Smooth muscle cell (in vitro differentiated cells): ENCODE measurements around the gene TPRA1. TPM values are rescaled to one million over a fixed set of nuclear protein-coding genes. Genes with fewer than 3 reads are reported as not detected.

ENCODE experiments used
- DNase-seq: peaks from one replicate; lab custom pipeline; 2025; ENCODE audit not compliant: unreplicated experiment; lab: John Stamatoyannopoulos, UW
- H2AFZ ChIP-seq: fragments of 200-600 bp; sonication (generic); 2 replicates; pipeline ENCODE4 v1.6.0; 2016; ENCODE audit warnings: antibody characterized with exemption, low read depth, mild to moderate bottlenecking
- H3F3A ChIP-seq: fragments of 200-600 bp; sonication (generic); 2 replicates; pipeline ENCODE4 v1.6.0; 2017; ENCODE audit warnings: antibody characterized with exemption, low read depth
- H3K27ac ChIP-seq: fragments of 200-600 bp; sonication (generic); 2 replicates; pipeline ENCODE4 v1.5.1; 2016; ENCODE audit warnings: low read depth, mild to moderate bottlenecking
- H3K27me3 ChIP-seq: fragments of 200-600 bp; sonication (generic); 2 replicates; pipeline ENCODE4 v1.6.1; 2016; ENCODE audit warnings: low read depth, mild to moderate bottlenecking
- H3K36me3 ChIP-seq: fragments of 200-600 bp; sonication (generic); 2 replicates; pipeline ENCODE4 v1.5.1; 2016; ENCODE audit warnings: low read depth
- H3K4me1 ChIP-seq: fragments of 200-600 bp; sonication (generic); 2 replicates; pipeline ENCODE4 v1.5.1; 2016; ENCODE audit warnings: low read depth
- H3K4me2 ChIP-seq: fragments of 200-600 bp; sonication (generic); 2 replicates; pipeline ENCODE4 v1.6.0; 2016; ENCODE audit warnings: mild to moderate bottlenecking
- H3K4me3 ChIP-seq: fragments of 200-600 bp; sonication (generic); 2 replicates; pipeline ENCODE4 v1.5.1; 2016; ENCODE audit warnings: mild to moderate bottlenecking
- H3K79me2 ChIP-seq: fragments of 200-600 bp; sonication (generic); 2 replicates; pipeline ENCODE4 v1.6.0; 2016; ENCODE audit warnings: low read depth, mild to moderate bottlenecking
- H3K9ac ChIP-seq: fragments of 200-600 bp; sonication (generic); 2 replicates; pipeline ENCODE4 v1.6.0; 2016; ENCODE audit warnings: low read depth
- H3K9me3 ChIP-seq: fragments of 200-600 bp; sonication (generic); replicated peaks from 2 replicates; pipeline ENCODE4 v1.5.1; 2016; ENCODE audit warnings: low read depth
- H4K20me1 ChIP-seq: fragments of 200-600 bp; sonication (generic); 2 replicates; pipeline ENCODE4 v1.6.0; 2016; ENCODE audit warnings: low read depth
- WGBS: methylation state at CpG from one replicate; pipeline ENCODE4 v1.1.7; 2016; ENCODE audit warnings: low lambda C conversion rate; 5-methylcytosine and 5-hydroxymethylcytosine counted together
- polyA plus RNA-seq: library from polyadenylated mRNA; unstranded; fragments of >200 nt; fragmentation: Nextera tagmentation; extraction: Ambion mirVana; gene quantifications from 2 replicates; pipeline ENCODE4 v1.2.1, GENCODE V29; 2016
- total RNA-seq: library from RNA; depleted of rRNA; stranded (reverse); fragments of >200 nt; gene quantifications from 2 replicates; pipeline ENCODE4 v1.2.3, GENCODE V29; 2014
- TF ChIP-seq, protein P1 (sequence below): fragments of 200-600 bp; sonication (generic); IDR thresholded peaks from 2 replicates; pipeline ENCODE4 v1.5.1; 2017; ENCODE audit warnings: borderline replicate concordance, mild to moderate bottlenecking, antibody characterized with exemption; ENCODE audit not compliant: insufficient read depth, poor library complexity, severe bottlenecking

The TPRA1 gene
- total and polyA plus RNA-seq, 2 experiments from 2014 or later: 25.9 to 43.5 TPM

DNA sequence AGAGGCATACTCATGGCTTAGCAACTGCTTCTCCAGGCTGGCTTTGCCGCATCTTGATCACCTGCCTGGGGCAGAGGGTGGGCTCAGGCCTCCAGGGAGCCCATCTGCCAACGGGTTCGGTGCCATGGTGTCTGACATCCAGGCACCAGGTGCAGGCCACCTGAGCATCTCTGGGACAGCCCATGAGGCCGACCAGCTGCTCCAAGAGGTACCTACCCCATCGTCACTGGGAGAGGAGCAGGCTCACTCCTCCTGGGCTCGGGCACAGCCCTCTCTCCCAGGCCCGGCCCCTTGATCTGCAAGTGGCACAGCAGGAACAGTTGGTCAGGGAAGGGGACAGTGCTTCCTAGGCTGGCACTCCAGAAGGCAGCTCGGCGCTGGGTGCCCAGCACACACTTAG is 21.9 kb downstream of the TPRA1 start:
- H3K27me3 ChIP-seq: no peaks in the 10 kb centered on the region
- no peak overlapping the region for H3K4me3 ChIP-seq
- H4K20me1 ChIP-seq: no peaks in the 10 kb centered on the region
- H3K9ac ChIP-seq: no peak overlapping the region
- H3K9me3 ChIP-seq: no peaks in the 10 kb centered on the region
- no peaks in the 10 kb centered on the region for H3F3A ChIP-seq
- no peak overlapping the region for H3K27ac ChIP-seq
- no peak overlapping the region for H3K4me2 ChIP-seq
- TF ChIP-seq, protein P1, sequence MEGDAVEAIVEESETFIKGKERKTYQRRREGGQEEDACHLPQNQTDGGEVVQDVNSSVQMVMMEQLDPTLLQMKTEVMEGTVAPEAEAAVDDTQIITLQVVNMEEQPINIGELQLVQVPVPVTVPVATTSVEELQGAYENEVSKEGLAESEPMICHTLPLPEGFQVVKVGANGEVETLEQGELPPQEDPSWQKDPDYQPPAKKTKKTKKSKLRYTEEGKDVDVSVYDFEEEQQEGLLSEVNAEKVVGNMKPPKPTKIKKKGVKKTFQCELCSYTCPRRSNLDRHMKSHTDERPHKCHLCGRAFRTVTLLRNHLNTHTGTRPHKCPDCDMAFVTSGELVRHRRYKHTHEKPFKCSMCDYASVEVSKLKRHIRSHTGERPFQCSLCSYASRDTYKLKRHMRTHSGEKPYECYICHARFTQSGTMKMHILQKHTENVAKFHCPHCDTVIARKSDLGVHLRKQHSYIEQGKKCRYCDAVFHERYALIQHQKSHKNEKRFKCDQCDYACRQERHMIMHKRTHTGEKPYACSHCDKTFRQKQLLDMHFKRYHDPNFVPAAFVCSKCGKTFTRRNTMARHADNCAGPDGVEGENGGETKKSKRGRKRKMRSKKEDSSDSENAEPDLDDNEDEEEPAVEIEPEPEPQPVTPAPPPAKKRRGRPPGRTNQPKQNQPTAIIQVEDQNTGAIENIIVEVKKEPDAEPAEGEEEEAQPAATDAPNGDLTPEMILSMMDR: no peak
- no peaks in the 10 kb centered on the region for H3K36me3 ChIP-seq
- no peaks in the 10 kb centered on the region for H3K79me2 ChIP-seq
- H3K4me1 ChIP-seq: peaks cover 2% of the 10 kb centered on the region
- 96% methylated on average over 9 of the region's 9 CpGs for WGBS
- no peak for DNase-seq
- H2AFZ ChIP-seq: no peak overlapping the region

DNA sequence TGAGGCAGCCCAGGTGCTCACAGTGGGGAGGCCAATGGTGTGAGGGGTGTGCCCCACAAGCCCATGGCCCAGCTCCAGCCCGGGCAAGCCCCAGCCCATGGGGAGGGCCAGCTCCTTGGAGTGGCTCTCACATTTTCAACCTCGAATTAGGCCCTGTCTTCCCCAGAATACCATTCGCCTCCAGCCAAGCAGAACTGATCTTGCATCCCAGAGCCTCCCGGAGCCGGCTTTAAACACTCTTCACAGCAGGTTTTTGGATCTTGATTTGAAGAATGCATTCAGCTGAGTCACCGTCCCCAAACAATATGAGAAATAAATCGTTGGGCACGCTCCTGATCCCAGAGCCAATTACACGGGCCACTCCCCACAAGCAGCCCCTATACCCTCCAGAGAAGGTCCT is 23.7 kb downstream of the TPRA1 start:
- 93% methylated on average over 9 of the region's 9 CpGs for WGBS
- H3K4me3 ChIP-seq: no peak overlapping the region

DNA sequence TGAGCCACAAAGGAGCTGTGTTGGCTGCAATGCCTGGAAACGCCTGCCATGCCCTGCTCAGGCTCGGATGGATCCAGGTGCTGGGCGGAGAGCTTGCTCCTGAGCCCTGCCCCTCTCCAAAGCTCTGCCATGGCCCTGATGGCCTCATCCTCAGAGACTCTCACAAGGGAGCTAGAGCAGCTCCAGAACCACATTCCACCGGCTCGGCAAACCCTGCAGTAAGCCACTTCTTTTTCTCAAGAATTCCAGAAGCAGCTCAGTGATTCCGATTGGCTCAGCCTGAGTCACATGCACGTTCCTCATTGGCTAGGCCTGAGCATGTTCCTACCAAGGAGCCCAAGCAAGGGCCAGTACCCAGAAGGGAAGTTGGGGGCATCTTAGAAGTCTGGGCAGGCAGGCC is 24.8 kb downstream of the TPRA1 start:
- Histone ChIP-seq H3K9me3 (no peaks in the 10 kb centered on the region), H3K4me1 (peaks cover 2% of the 10 kb centered on the region), H3K4me2 (no peak overlapping the region), H3K9ac (no peak overlapping the region), H3K27me3 (no peaks in the 10 kb centered on the region), H3K27ac (no peak overlapping the region), H3K4me3 (no peak overlapping the region), H3F3A (no peaks in the 10 kb centered on the region), H3K79me2 (no peaks in the 10 kb centered on the region), H4K20me1 (no peaks in the 10 kb centered on the region), H3K36me3 (no peaks in the 10 kb centered on the region), H2AFZ (no peak overlapping the region)
- no peak for DNase-seq
- TF ChIP-seq, protein P1: no peak
- WGBS: 87% methylated on average over 7 of the region's 7 CpGs

More for the DNA sequence above, 23.7 kb downstream of the TPRA1 start:
- no peak overlapping the region for H2AFZ ChIP-seq
- H3K79me2 ChIP-seq: no peaks in the 10 kb centered on the region
- H3K27me3 ChIP-seq: no peaks in the 10 kb centered on the region
- H3K9me3 ChIP-seq: no peaks in the 10 kb centered on the region
- H3K4me2 ChIP-seq: no peak overlapping the region
- TF ChIP-seq, protein P1: no peak
- H3K27ac ChIP-seq: no peak overlapping the region
- no peaks in the 10 kb centered on the region for H3F3A ChIP-seq
- H3K36me3 ChIP-seq: no peaks in the 10 kb centered on the region
- H3K4me1 ChIP-seq: peaks cover 2% of the 10 kb centered on the region
- no peaks in the 10 kb centered on the region for H4K20me1 ChIP-seq
- no peak for DNase-seq
- no peak overlapping the region for H3K9ac ChIP-seq

DNA sequence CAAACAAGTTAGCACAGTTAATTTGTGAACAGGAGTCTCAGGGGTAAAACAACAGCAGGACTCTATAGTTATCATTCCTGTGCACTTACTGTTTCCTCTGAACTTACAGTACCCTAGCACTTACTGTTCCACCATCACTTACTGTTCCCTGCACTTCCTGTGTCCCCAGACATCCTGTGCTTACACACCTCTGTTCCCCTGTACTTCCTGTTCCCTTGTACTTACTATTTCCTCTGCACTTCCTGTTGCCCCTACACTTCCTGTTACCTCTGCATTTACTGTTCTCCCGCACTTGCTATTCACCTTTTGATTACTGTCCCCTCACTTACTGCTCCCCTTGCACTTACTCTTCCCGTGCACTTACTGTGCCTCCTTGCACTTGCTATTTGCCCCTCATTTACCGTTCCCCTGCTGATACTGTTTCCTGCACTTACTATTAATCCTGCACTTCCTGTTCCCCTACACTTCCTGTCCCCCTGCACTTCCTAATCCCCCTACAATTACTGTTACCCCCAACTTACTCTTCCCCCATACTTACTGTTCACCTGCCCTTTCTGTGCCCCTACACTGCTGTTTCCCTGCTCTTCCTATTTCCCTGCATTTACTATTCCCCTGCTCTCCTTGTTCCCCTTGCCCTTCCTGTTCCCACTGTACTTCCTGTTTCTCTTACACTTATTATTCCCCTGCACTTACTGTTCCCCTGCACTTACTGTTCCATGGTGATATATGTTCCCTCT is 30.3 kb downstream of the TPRA1 start:
- H2AFZ ChIP-seq: no peak overlapping the region
- no peaks in the 10 kb centered on the region for H3K27me3 ChIP-seq
- no peaks in the 10 kb centered on the region for H3K36me3 ChIP-seq
- no peak overlapping the region for H3K27ac ChIP-seq
- TF ChIP-seq, protein P1: no peak
- H3K9ac ChIP-seq: no peak overlapping the region
- H3K79me2 ChIP-seq: no peaks in the 10 kb centered on the region
- no peaks in the 10 kb centered on the region for H4K20me1 ChIP-seq
- H3K4me2 ChIP-seq: no peak overlapping the region
- no peak for DNase-seq
- 82% methylated on average over 3 of the region's 3 CpGs for WGBS
- no peaks in the 10 kb centered on the region for H3F3A ChIP-seq
- no peak overlapping the region for H3K4me3 ChIP-seq
- no peaks in the 10 kb centered on the region for H3K4me1 ChIP-seq
- no peaks in the 10 kb centered on the region for H3K9me3 ChIP-seq
